Cardiac muscle cell (in vitro differentiated cells and primary cell): Measurements from ENCODE around the gene MACROD2. TPM values are rescaled to one million over a fixed set of nuclear protein-coding genes. Genes with fewer than 3 reads are reported as not detected.
"Not testable (repeated sequence)": the region's sequence is repeated elsewhere in the genome, so short reads cannot be mapped to it uniquely, and the experiment has no call there.

Source experiments
- DNase-seq, 2 donors: peaks; one replicate each; pipeline versions ENCODE4 v3.0.0 to v3.0.0-alpha.2; 2010 to 2017; ENCODE audit warnings: low read depth in 1 of 2, low spot score in 1 of 2
- H3K27ac ChIP-seq: fragments of 200-600 bp; sonication (generic); 2 replicates; pipeline ENCODE4 v1.5.1; 2016
- H3K27me3 ChIP-seq: fragments of 200-600 bp; sonication (generic); 2 replicates; pipeline ENCODE4 v1.6.0; 2016; ENCODE audit warnings: control low read depth
- H3K36me3 ChIP-seq: fragments of 200-600 bp; sonication (generic); 2 replicates; pipeline ENCODE4 v1.5.1; 2016; ENCODE audit warnings: control low read depth
- H3K4me1 ChIP-seq: fragments of 200-600 bp; sonication (generic); 2 replicates; pipeline ENCODE4 v1.8.1; 2017; ENCODE audit warnings: low read depth, mild to moderate bottlenecking, mixed run types
- H3K4me3 ChIP-seq: fragments of 200-600 bp; sonication (generic); 2 replicates; pipeline ENCODE4 v1.5.1; 2016; ENCODE audit warnings: mild to moderate bottlenecking
- H3K9me3 ChIP-seq: fragments of 200-600 bp; sonication (generic); 2 replicates; pipeline ENCODE4 v1.5.1; 2017; ENCODE audit warnings: low read depth, mild to moderate bottlenecking, control low read depth
- polyA plus RNA-seq: library from polyadenylated mRNA; unstranded; fragments of >200 nt; fragmentation: Nextera tagmentation; extraction: Ambion mirVana; gene quantifications from 2 replicates; pipeline ENCODE4 v1.2.1, GENCODE V29; 2016
- total RNA-seq: library from RNA; depleted of rRNA; stranded (reverse); fragments of >200 nt; gene quantifications from 2 replicates; pipeline ENCODE4 v1.2.3, GENCODE V29; 2016
- TF ChIP-seq, protein P1 (sequence below): IDR thresholded peaks from 2 replicates; pipeline ENCODE4 v1.5.1; 2012; ENCODE audit warnings: low read depth, mild to moderate bottlenecking, low read length

MACROD2 gene
- total and polyA plus RNA-seq, 2 experiments from 2014 or later, result 9.3 to 14.4 TPM

DNA sequence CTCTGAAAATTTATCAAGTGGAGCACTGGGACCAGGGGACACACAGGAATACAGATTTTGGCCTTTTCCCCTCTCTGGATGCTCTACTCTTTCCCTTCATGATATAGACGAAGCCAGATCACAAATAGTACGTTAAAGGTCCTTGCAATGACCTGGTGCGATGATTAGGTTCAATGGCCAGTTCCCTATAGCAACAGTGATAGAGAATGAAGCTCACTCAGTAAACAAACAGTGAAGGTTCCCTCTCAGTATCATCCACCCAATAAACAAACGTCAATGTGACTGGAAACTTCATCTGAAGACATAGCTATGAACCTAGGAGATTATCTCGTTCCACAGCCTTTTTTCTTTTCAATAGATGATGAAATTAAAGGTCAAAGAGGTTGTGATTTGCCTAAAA lies 1981.7 kb downstream of the MACROD2 start:
- Histone ChIP-seq H3K36me3 (no peaks in the 10 kb centered on the region), H3K4me1 (no peaks in the 10 kb centered on the region), H3K4me3 (no peak overlapping the region), H3K27me3 (no peaks in the 10 kb centered on the region), H3K9me3 (no peaks in the 10 kb centered on the region), H3K27ac (no peak overlapping the region)
- DNase-seq, result no peak
- TF ChIP-seq, protein P1, sequence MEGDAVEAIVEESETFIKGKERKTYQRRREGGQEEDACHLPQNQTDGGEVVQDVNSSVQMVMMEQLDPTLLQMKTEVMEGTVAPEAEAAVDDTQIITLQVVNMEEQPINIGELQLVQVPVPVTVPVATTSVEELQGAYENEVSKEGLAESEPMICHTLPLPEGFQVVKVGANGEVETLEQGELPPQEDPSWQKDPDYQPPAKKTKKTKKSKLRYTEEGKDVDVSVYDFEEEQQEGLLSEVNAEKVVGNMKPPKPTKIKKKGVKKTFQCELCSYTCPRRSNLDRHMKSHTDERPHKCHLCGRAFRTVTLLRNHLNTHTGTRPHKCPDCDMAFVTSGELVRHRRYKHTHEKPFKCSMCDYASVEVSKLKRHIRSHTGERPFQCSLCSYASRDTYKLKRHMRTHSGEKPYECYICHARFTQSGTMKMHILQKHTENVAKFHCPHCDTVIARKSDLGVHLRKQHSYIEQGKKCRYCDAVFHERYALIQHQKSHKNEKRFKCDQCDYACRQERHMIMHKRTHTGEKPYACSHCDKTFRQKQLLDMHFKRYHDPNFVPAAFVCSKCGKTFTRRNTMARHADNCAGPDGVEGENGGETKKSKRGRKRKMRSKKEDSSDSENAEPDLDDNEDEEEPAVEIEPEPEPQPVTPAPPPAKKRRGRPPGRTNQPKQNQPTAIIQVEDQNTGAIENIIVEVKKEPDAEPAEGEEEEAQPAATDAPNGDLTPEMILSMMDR, result no peak

DNA sequence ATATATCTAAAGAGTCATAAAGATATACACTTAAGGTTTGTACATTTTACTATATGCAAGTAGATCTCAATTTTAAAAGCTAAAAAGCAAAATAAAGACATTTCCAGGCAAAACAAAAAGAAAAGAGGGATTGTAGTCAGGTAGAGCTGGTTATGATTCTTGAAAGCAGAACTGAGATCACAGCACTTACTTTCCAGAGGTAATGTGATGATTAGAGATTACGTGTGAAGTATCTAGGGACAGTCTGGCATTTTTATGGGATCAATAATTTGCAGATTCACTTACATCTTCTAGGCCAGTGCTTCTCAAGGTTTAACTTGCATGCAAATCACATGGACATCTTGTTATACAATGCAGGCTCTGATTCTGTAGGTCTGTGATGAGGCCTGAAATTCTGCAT lies 1982.4 kb downstream of the MACROD2 start:
- no peaks in the 10 kb centered on the region for H3K36me3 ChIP-seq
- H3K4me1 ChIP-seq, result no peaks in the 10 kb centered on the region
- H3K9me3 ChIP-seq, result no peaks in the 10 kb centered on the region
- TF ChIP-seq, protein P1, result no peak
- no peak for DNase-seq
- H3K27me3 ChIP-seq, result no peaks in the 10 kb centered on the region
- H3K4me3 ChIP-seq, result no peak overlapping the region
- no peak overlapping the region for H3K27ac ChIP-seq

DNA sequence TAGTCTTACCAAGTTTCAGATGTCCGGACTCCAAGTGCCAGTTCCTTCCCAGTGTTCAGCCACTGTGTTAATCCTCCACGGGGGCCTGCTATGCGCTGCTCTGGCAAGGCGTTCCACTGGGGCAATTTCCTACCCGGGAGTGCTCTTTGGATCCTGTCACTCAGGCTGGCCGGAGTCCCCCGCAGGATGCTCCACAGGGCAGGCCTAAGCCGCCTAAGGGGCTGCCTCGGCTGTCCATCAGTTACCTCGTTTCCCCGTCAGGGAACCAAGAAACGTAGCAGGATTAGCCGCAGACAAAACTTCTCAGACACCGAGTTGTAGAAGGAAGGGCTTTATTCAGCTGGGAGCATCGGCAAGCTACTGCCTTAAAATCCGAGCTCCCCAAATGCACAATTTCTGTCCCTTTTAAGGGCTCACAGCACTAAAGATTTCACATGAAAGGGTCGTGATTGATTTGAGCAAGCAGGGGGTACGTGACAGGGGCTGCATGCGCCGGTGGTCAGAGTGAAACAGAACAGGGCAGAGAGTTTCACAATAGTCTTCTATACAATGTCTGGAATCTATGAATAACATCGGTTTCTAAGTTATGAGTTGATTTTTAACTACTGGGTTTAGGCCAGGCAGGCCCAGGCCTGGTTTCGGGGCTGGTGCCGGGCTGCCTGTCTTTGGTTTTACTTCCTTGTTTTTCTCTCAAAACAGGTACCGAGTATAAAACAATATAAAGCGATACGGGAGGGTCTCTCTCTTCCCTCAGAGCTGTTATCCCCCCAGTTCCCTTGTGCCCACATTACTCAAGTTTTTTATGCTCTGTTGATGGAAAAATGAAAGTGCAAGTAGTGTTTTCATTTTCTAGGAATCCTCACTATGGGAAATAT lies 1990.4 kb downstream of the MACROD2 start:
- not testable (repeated sequence) for H3K27ac ChIP-seq, H3K27me3 ChIP-seq, H3K4me1 ChIP-seq, H3K36me3 ChIP-seq, H3K4me3 ChIP-seq, DNase-seq, H3K9me3 ChIP-seq

DNA sequence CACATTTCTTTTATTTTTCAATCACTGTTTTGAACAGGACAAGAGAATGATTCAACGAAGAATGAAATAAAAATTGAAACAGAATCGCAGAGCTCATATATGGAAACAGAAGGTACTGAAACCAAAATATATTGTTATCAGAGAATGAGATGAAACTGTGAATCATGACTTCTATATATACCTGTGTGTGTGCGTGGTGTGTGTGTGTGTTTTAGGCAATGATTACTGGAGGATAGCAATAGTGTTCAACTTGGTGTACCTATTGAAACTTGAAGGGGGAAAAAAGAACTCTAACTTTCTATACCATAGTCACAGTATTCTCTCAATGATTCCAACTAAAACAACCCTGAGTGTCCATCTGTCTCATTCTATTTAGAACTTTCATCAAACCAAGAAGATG lies 1991.4 kb downstream of the MACROD2 start:
- Histone ChIP-seq H3K36me3 (no peaks in the 10 kb centered on the region), H3K9me3 (no peaks in the 10 kb centered on the region), H3K4me1 (no peaks in the 10 kb centered on the region), H3K4me3 (no peak overlapping the region), H3K27me3 (no peaks in the 10 kb centered on the region), H3K27ac (no peak overlapping the region)
- TF ChIP-seq, protein P1, result no peak
- no peak for DNase-seq

DNA sequence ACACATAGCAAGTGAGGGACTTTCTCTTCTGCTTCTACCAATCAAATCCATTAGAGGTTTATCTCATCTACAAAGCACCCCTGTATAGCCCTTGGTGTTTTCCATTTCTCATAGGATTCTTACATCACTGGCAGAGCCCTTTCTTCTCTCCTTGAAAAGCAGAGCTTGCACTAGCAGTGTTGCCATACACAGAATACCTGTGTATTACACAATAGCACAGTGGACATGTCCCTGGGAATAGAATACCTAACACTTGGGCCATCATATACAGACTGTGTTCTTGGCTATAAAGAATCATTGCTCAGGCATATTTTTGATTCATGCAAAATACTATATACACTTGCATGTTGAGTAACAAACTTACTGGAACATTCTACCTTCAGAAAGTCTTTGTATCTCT lies 1996.0 kb downstream of the MACROD2 start:
- Histone ChIP-seq H3K36me3 (no peaks in the 10 kb centered on the region), H3K27me3 (no peaks in the 10 kb centered on the region), H3K9me3 (no peaks in the 10 kb centered on the region), H3K4me1 (no peaks in the 10 kb centered on the region), H3K4me3 (no peak overlapping the region), H3K27ac (no peak overlapping the region)
- TF ChIP-seq, protein P1, result no peak
- DNase-seq, result no peak

DNA sequence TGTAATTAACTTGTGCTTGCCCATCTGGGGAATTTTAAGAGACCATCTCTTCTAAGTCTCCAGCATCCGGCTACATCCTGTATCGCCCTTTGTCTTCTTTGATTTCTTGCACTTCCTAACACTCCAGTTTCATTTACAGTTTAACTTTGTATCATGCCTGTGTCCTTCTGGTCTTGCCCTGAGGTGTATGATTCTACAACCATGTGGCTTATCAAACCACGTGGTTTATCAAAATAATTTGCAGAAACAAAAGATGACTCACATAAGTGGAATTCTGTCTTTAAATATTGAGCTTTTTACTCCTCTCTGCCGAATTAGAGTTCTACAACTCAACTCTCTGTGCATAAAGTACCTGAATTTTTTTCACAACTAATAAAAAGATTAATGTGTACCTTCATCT lies 1997.2 kb downstream of the MACROD2 start:
- H3K4me1 ChIP-seq, result no peaks in the 10 kb centered on the region
- H3K27ac ChIP-seq, result no peak overlapping the region
- no peak overlapping the region for H3K4me3 ChIP-seq
- no peaks in the 10 kb centered on the region for H3K9me3 ChIP-seq
- DNase-seq, result no peak
- H3K36me3 ChIP-seq, result no peaks in the 10 kb centered on the region
- TF ChIP-seq, protein P1, result no peak
- no peaks in the 10 kb centered on the region for H3K27me3 ChIP-seq
